Posterior cingulate gyrus (tissue), 11 donors: ENCODE measurements around the gene BTBD9.

Experiments
- DNase-seq, 10 donors: peaks; one replicate each; pipeline versions ENCODE4 v3.0.0 to v3.0.0-alpha.2; 2020 to 2021; ENCODE audit warnings: mixed read lengths in 3 of 10
- intact Hi-C: fragments of 100-400 bp; cut with DNase I; formaldehyde crosslinking; loops from one replicate; pipeline ENCODE4 v1.15.1; 2023

The BTBD9 gene

GRCh38 chr6:38493931-38494547 lies 145.7 kb downstream of the BTBD9 start:
- intact Hi-C loops, result loop anchor here (2.0 to 5.0 kb wide), 3 partner anchors 462 to 797 kb away; partner anchors contain the start of gene MDGA1

DNA sequence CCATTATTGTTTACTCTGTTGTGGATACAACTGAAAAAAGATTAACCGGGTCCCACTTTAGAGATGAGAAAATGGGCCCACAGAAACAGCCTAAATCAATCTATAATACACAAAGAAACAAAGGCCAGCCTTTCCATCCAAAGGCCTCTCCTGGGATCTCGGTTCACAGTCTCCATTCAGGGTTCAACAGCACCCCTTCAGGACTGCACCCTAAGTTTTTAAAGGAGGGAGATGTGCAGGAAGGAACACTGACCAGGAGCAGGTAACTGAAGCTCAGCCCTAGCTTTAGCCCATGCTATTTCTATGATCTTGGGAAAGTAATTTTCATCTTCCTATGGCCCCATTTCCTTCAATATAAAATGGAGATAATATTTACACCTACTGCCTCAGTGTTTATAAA lies 147.7 kb downstream of the BTBD9 start:
- intact Hi-C loops, result loop anchor here (2.0 to 5.0 kb wide), 3 partner anchors 460 to 795 kb away; partner anchors contain the start of gene MDGA1
- DNase-seq, result no peak

More at GRCh38 chr6:38493931-38494547, 145.7 kb downstream of the BTBD9 start:
- DNase-seq, result peak in 9 of 10 donors; percentile 35 to 95 (median 87)

- intact Hi-C loops, result loop anchor here (5.0 kb wide), 2 partner anchors 458 to 793 kb away; partner anchors contain the start of gene MDGA1
These were observed 149.8 kb downstream of the BTBD9 start for GRCh38 chr6:38489951-38490350.

GRCh38 chr6:38487423-38487822 lies 152.3 kb downstream of the BTBD9 start:
- DNase-seq, result no peak
- intact Hi-C loops, result no loop called here

More at GRCh38 chr6:38489951-38490350, 149.8 kb downstream of the BTBD9 start:
- peak in 5 of 10 donors; percentile 12 to 81 (median 21) for DNase-seq

- DNase-seq, result no peak
- intact Hi-C loops, result no loop called here
These were observed 154.2 kb downstream of the BTBD9 start for GRCh38 chr6:38485488-38485887.

DNA sequence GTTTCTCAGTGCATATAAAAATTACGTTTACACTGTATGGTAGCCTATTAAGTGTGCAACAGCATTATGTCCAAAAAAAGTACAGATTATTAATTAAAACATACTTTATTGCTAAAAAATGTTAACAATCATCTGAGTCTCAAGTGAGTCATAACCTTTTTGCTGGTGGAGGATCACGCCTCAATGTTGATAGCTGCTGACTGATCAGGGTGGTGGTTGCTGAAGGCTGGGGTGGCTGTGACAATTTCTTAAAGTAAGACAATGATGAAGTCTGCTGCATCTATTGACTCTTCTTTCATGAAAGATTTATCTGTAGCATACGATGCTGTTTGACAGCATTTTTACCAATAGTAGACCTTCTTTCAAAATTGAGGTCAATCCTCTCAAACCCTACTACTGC lies 155.1 kb downstream of the BTBD9 start:
- no peak for DNase-seq
- intact Hi-C loops, result no loop called here

DNA sequence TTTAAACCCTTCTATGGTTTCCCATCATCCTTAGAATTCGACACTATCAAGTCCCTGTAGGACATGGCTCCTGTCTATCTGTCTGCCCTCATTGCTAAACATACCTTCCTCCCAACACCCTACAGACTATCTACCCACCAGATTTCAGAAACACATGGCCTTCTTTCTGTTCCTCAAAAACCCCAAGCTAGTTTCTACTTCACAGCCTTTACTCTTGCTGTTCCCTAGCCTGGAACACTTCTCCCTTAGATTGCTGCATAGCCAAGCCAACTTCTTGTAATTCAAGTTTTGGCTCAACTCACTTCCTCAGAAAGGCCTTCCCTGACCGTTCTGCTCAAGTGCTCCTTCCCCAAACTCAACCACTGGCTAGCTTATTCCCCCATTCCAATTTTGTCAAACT lies 156.2 kb downstream of the BTBD9 start:
- intact Hi-C loops, result no loop called here
- no peak for DNase-seq

GRCh38 chr6:38482466-38482865 lies 157.3 kb downstream of the BTBD9 start:
- intact Hi-C loops, result no loop called here
- DNase-seq, result no peak

DNA sequence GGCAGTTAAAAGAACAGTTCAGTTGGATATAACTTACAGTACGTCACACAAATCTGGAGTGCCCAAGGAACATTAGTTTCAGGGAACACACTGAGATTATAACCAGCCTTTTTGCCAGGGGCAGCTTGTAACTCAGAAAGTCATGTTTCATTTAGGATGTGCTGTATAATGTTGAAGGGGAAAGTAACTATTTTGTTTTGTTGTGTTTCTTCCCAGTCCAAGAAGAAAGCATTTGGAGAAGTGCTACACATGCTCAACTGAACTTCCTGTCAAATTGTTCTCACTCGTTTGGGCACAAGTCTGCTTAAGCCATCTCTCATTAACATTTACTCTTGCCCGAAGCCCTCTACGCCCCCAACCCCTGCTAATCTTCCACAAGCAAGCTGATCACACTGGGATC lies 157.9 kb downstream of the BTBD9 start:
- DNase-seq, result no peak
- intact Hi-C loops, result no loop called here

- DNase-seq, result no peak
- intact Hi-C loops, result no loop called here
These were observed 158.4 kb downstream of the BTBD9 start for GRCh38 chr6:38481211-38481836.

GRCh38 chr6:38480036-38480435 lies 159.7 kb downstream of the BTBD9 start:
- intact Hi-C loops, result no loop called here
- no peak for DNase-seq

DNA sequence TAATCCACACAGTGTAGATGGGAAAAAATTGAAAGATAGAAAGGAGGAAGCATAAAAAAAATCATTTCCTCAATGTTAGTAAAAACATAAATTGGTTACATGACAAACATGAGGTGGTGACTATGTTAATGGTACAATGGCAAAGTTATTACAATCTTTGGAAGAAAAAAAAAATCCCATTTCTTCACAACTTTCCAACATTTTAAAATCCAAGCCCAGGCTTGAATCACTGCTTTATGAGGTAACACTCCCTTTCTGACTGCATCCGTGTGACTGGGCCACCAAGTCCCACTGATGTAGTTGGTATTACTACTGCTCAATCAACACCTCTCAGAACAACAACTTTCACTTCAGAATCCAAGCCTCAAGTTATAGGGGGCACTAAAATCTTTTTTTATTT lies 160.4 kb downstream of the BTBD9 start:
- no peak for DNase-seq
- intact Hi-C loops, result no loop called here

GRCh38 chr6:38477680-38478260 lies 162.0 kb downstream of the BTBD9 start:
- no peak for DNase-seq
- intact Hi-C loops, result no loop called here

DNA sequence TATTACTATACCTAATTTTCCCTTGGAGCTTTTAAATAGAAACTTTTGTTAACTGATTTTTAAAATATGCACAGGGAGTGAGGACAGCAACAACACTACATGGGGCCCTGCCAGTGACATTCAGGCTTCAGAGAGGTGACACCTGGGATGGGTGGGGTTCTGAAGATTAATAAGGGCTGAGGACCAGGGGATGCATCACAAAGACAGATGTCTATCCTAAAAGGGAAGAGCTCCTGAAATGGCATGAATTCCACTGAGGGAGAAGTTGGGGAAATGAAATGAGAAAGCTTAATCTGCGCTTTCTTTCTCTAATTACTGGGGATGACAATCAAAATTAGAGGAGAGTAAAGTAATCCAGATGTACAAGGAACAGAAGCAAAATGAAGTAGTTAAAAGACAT lies 162.8 kb downstream of the BTBD9 start:
- intact Hi-C loops, result no loop called here
- DNase-seq, result no peak

- intact Hi-C loops, result no loop called here
- DNase-seq, result no peak
These were observed 163.6 kb downstream of the BTBD9 start for GRCh38 chr6:38476141-38476540.

DNA sequence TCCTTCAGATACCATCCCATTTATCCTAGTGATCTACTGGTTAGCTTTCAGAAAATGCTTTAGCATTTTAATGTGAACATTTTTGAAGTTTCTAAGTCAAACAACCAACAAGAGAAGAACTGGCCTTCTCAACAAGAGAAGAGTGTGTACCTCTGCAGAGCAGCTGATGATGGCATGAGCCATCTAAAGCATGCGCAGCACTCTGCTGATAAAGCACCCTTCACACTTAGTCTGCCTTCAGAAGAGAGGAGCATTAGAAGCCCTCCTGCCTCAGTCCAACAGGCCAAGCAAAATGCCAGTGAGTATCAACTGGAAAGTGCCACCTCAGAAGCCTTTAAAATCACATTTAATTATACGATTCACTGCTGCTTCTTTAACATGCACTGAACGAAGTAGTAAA lies 169.2 kb downstream of the BTBD9 start:
- intact Hi-C loops, result no loop called here
- no peak for DNase-seq

- intact Hi-C loops, result no loop called here
These were observed 172.2 kb downstream of the BTBD9 start for GRCh38 chr6:38467566-38467965.

DNA sequence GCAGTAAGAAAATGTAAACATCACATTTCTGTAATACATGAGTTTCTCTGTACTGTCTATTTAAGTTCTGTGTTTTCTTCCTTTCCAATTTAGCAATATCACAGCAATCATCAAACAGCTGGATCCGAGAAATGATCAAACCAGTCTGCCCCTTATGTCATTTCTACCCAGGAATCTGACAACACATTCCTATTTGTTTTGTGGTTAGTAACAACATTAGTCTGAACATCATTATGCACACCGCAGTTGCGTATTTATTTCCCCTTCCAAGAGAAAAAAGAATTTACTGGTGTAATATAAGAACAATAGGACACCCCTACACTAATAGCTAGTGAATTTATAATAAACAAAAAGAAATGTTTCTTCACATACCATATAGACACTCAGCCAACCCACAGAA lies 179.5 kb downstream of the BTBD9 start:
- intact Hi-C loops, result no loop called here
- DNase-seq, result no peak

More at GRCh38 chr6:38467566-38467965, 172.2 kb downstream of the BTBD9 start:
- DNase-seq, result no peak

DNA sequence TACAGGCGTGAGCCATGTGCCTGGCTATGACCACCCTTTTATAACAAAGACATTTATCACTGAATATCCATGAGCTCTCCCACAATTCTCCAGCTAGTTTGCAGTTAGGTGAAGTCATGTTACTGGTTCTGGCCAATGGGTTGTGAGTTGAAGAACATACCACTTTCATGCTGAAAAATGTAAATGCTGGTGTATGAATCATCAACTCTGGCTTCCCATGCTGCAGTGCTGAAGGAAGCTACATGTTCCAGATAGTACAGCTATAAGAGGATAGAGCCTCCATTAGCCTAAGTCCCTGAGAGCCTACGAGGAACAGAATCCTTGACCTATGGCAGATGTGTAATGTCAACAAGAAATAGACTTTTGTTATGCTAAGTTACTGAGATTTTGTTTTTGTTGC lies 180.4 kb downstream of the BTBD9 start:
- DNase-seq, result no peak
- intact Hi-C loops, result no loop called here

- no peak for DNase-seq
- intact Hi-C loops, result no loop called here
These were observed 185.9 kb downstream of the BTBD9 start for GRCh38 chr6:38453861-38454260.

GRCh38 chr6:38452816-38453660 lies 186.7 kb downstream of the BTBD9 start:
- intact Hi-C loops, result no loop called here
- no peak for DNase-seq
